Heart right ventricle (tissue), 16 donors: ENCODE data around the gene LAMTOR4. TPM values are rescaled to one million over a fixed set of nuclear protein-coding genes. Genes with fewer than 3 reads are reported as not detected.

ENCODE experiments used
- ATAC-seq, 8 donors: fragments of 200-7000 bp; cut with Tn5 transposase; one replicate each; pipeline ENCODE4 v1.9.1; 2020; ENCODE audit warnings: mild to moderate bottlenecking in 8 of 8, moderate library complexity in 8 of 8, moderate number of reproducible peaks in 1 of 8
- DNase-seq, 2 donors: peaks; one replicate each; pipeline ENCODE4 v3.0.0-alpha.2; 2020
- H3K27ac ChIP-seq, 10 donors: fragments of 200-600 bp; sonication (generic) in 2 of 10; one replicate each; pipeline versions ENCODE4 v1.5.0 to v1.8.0; 2020 to 2022; ENCODE audit warnings: mild to moderate bottlenecking in 3 of 10
- H3K27me3 ChIP-seq, 7 donors: fragments of 200-600 bp; one replicate each; pipeline ENCODE4 v1.8.0; 2021 to 2022; ENCODE audit warnings: mild to moderate bottlenecking in 2 of 7
- H3K36me3 ChIP-seq, 9 donors: fragments of 200-600 bp; sonication (generic) in 1 of 9; one replicate each; pipeline versions ENCODE4 v1.5.0 to v1.8.0; 2020 to 2022; ENCODE audit warnings: mild to moderate bottlenecking in 2 of 9
- H3K4me1 ChIP-seq, 9 donors: fragments of 200-600 bp; sonication (generic) in 1 of 9; one replicate each; pipeline versions ENCODE4 v1.5.0 to v1.8.0; 2020 to 2022; ENCODE audit warnings: mild to moderate bottlenecking in 4 of 9
- H3K4me3 ChIP-seq, 10 donors: fragments of 200-600 bp; sonication (generic) in 2 of 10; one replicate each; pipeline versions ENCODE4 v1.5.0 to v1.8.0; 2020 to 2022; ENCODE audit warnings: mild to moderate bottlenecking in 7 of 10, moderate library complexity in 2 of 10
- H3K9me3 ChIP-seq, 11 donors: fragments of 200-600 bp in 10 of 11; sonication (generic) in 2 of 11; one replicate each; pipeline versions ENCODE4 v1.5.0 to v1.8.0; 2013 to 2022; ENCODE audit warnings: mild to moderate bottlenecking in 2 of 11, control low read depth in 1 of 11, moderate library complexity in 1 of 11
- CTCF ChIP-seq, 9 donors: fragments of 200-600 bp; sonication (generic) in 2 of 9; IDR thresholded peaks; one replicate each; pipeline versions ENCODE4 v1.5.0 to v1.8.0; 2021 to 2022; ENCODE audit warnings: antibody characterized with exemption in 9 of 9, mild to moderate bottlenecking in 5 of 9, moderate library complexity in 1 of 9
- WGBS, 2 donors: extraction: QIAGEN DNeasy Blood & Tissue Kit; methylation state at CpG; one replicate each; pipeline ENCODE4 v1.1.7; 2013; ENCODE audit warnings: inconsistent platforms in 1 of 2; 5-methylcytosine and 5-hydroxymethylcytosine counted together
- intact Hi-C, 10 donors: fragments of 100-400 bp; cut with DNase I; formaldehyde crosslinking; loops; one replicate each; pipeline versions ENCODE4 v1.11.1 to v1.14.2; 2022
- polyA plus RNA-seq, 2 donors: library from polyadenylated mRNA; stranded (reverse); fragments of 200-250 nt; gene quantifications; one replicate each; pipeline ENCODE4 v1.2.3, GENCODE V29; 2013
- total RNA-seq, 10 donors: library from RNA; stranded (reverse); fragmentation: NEBNext Ultra II Directional in 3 of 10; extraction: Animal tissue kit (Norgen Biotek cat#: 25700) in 3 of 10; gene quantifications; one replicate each; pipeline versions ENCODE4 v1.2.1 to v1.2.4, GENCODE V29; 2021 to 2023
- donor health status: Arrhythmogenic right ventricular cardiomyopathy.
- donor health status: ischemic (EF 13 %, LVEDD 7.1; RV severe dilation, severe dysfunction).
- donor health status: healthy with polysubstance abuse.
- donor health status: DM: no; HTN: yes; CAD: no.
- donor health status: DM: no; HTN: no; CAD: no.
- donor health status: ischemic (EF 25% LVEDD 6.9; RV normal size, moderate dysfunction).
- donor health status: ischemic (EF 25% LVEDD 5.7; RV mildly dilated, moderate dysfunction).
- donor health status: healthy.
- donor health status: DM: yes; HTN: yes; CAD: no.
- donor health status: Ischemic cardiomyopathy.
- donor health status: ischemic (EF 35%, LVEDD 5.7; RV mildly dilated, moderate dysfunction).
- donor health status: nonischemic (EF 11% LVEDD 7.7; RV severe dilation, severe dysfunction).
- donor health status: DM: yes; HTN: yes; CAD: no.
- donor health status: PGD.
- donor health status: ischemic (EF 29% LVEDD 5.4; RV normal size, mild dysfunction).
- donor health status: nonischemic (EF 23%, LVEDD 6.1; RV moderate dilation, normal function).

LAMTOR4 gene
- total and polyA plus RNA-seq, 12 donors = 72.3 to 210 (median 90.6) TPM

- H3K36me3 ChIP-seq = peaks cover 0 to 22% (median 12%) of the 10 kb centered on the region in 9 donors
- WGBS, 2 donors = 94% methylated on average over 18 of the region's 18 CpGs
- intact Hi-C loops = no loop called here
- no peak for ATAC-seq
- no peak overlapping the region for H3K4me3 ChIP-seq
- H3K27me3 ChIP-seq = no peaks in the 10 kb centered on the region
- DNase-seq = no peak
- no peaks in the 10 kb centered on the region for H3K9me3 ChIP-seq
- no peak for TF ChIP-seq CTCF (IDR thresholded peaks at IDR 0.05)
- H3K27ac ChIP-seq = no peak overlapping the region
- peaks cover 7 to 35% (median 20%) of the 10 kb centered on the region in 9 donors for H3K4me1 ChIP-seq
Measured at GRCh38 chr7:100160067-100160466, 11.3 kb downstream of the LAMTOR4 start.

GRCh38 chr7:100163006-100163531, 14.4 kb downstream of the LAMTOR4 start:
- peaks cover 0 to 21% (median 9%) of the 10 kb centered on the region in 7 donors for H3K27me3 ChIP-seq
- WGBS, 2 donors = 75 to 77% methylated on average over 6 of the region's 6 CpGs
- H3K4me1 ChIP-seq = peaks cover under 1 to 28% (median 15%) of the 10 kb centered on the region in 9 donors
- no peaks in the 10 kb centered on the region for H3K9me3 ChIP-seq
- DNase-seq = no peak
- TF ChIP-seq CTCF (IDR thresholded peaks at IDR 0.05) = no peak
- no peak for ATAC-seq
- no peak overlapping the region for H3K4me3 ChIP-seq
- no peaks in the 10 kb centered on the region for H3K36me3 ChIP-seq
- intact Hi-C loops = no loop called here
- peak overlapping the region in 1 of 10 donors; percentile 40 for H3K27ac ChIP-seq

GRCh38 chr7:100163871-100164270, 15.2 kb downstream of the LAMTOR4 start:
- Histone ChIP-seq H3K9me3 (no peaks in the 10 kb centered on the region), H3K27ac (no peak overlapping the region), H3K27me3 (peaks cover 0 to 27% (median 9%) of the 10 kb centered on the region in 7 donors), H3K4me1 (peaks cover 0 to 33% (median 21%) of the 10 kb centered on the region in 9 donors), H3K36me3 (no peaks in the 10 kb centered on the region), H3K4me3 (no peak overlapping the region)
- no peak for TF ChIP-seq CTCF (IDR thresholded peaks at IDR 0.05)
- ATAC-seq = no peak
- intact Hi-C loops = no loop called here
- DNase-seq = no peak
- WGBS, 2 donors = 90 to 93% methylated on average over 5 of the region's 5 CpGs

GRCh38 chr7:100166317-100166940, 17.7 kb downstream of the LAMTOR4 start:
- TF ChIP-seq CTCF (IDR thresholded peaks at IDR 0.05) = no peak
- peaks cover 2 to 34% (median 18%) of the 10 kb centered on the region in 9 donors for H3K4me1 ChIP-seq
- H3K36me3 ChIP-seq = no peaks in the 10 kb centered on the region
- no peak overlapping the region for H3K4me3 ChIP-seq
- peaks cover 0 to 52% (median 18%) of the 10 kb centered on the region in 7 donors for H3K27me3 ChIP-seq
- WGBS, 2 donors = 68 to 76% methylated on average over 16 of the region's 16 CpGs
- peak overlapping the region in 2 of 10 donors; percentile 10 to 36 for H3K27ac ChIP-seq
- no peaks in the 10 kb centered on the region for H3K9me3 ChIP-seq
- no peak for ATAC-seq
- no peak for DNase-seq
- intact Hi-C loops = no loop called here
